ENCODE data around the gene C4BPA. TPM values are rescaled to one million over a fixed set of nuclear protein-coding genes. Genes with fewer than 3 reads are reported as not detected.

The C4BPA gene
- total RNA-seq, 1 experiment from 2014 or later = not detected

- Histone ChIP-seq H2BK15ac (ENCODE audit: low read depth, low read length) (no peak overlapping the region), H3K4me2 (ENCODE audit: insufficient read depth, insufficient read length, low read length) (no peak overlapping the region), H2BK20ac (ENCODE audit: low read depth, low read length, poor library complexity, severe bottlenecking) (no peak overlapping the region), H3K79me1 (ENCODE audit: insufficient read depth, low read depth, low read length, poor library complexity, severe bottlenecking) (no peaks in the 10 kb centered on the region), H3K56ac (ENCODE audit: insufficient read length, low read depth, low read length) (no peak overlapping the region), H2BK120ac (ENCODE audit: low read depth, low read length, poor library complexity, severe bottlenecking) (no peak overlapping the region), H2BK12ac (ENCODE audit: insufficient read length, low read depth, low read length) (no peak overlapping the region), H3K27me3 (ENCODE audit: insufficient read depth, low read length) (no peaks in the 10 kb centered on the region), H3K4ac (ENCODE audit: low read depth, low read length) (no peak overlapping the region), H3K9me3 (ENCODE audit: control insufficient read depth, low read depth, low read length) (peaks cover 14% of the 10 kb centered on the region), H3K18ac (ENCODE audit: insufficient read length, low read depth, low read length) (no peak overlapping the region), H4K8ac (replicated peaks; ENCODE audit: insufficient read length, low read depth, low read length) (no peak overlapping the region), H3K23me2 (ENCODE audit: insufficient read length, low read depth, low read length, poor library complexity, severe bottlenecking) (no peaks in the 10 kb centered on the region), H3K23ac (ENCODE audit: insufficient read length, low read depth, low read length) (no peak overlapping the region), H3K27ac (ENCODE audit: insufficient read length, low read depth, low read length) (no peak overlapping the region), H2AK5ac (ENCODE audit: insufficient read length, low read length) (no peak overlapping the region), H4K20me1 (ENCODE audit: control insufficient read depth, insufficient read depth, insufficient read length) (no peaks in the 10 kb centered on the region), H2BK5ac (ENCODE audit: insufficient read length, low read length) (no peak overlapping the region), H3T11ph (ENCODE audit: low read length) (no peak overlapping the region), H3K14ac (ENCODE audit: insufficient read depth, low read length) (no peak overlapping the region), H3K9ac (ENCODE audit: extremely low read depth, insufficient read length, low read length) (no peak overlapping the region), H2AFZ (ENCODE audit: low read length) (no peak overlapping the region), H3K79me2 (ENCODE audit: insufficient read depth, low read length) (no peaks in the 10 kb centered on the region), H3K4me1 (ENCODE audit: insufficient read depth, low read length) (no peaks in the 10 kb centered on the region), H4K5ac (ENCODE audit: insufficient read length, low read depth, low read length) (no peak overlapping the region), H4K91ac (ENCODE audit: insufficient read length, low read depth, low read length) (no peak overlapping the region)
- H3K36me3 Mint-ChIP-seq (ENCODE audit: insufficient read depth in 1 of 3, low read depth in 3 of 3) = peaks cover 0 to 9% (median 0%) of the 10 kb centered on the region in 3 experiments; a peak in 4 of 7 replicates
- H3K27me3 Mint-ChIP-seq (ENCODE audit: low read depth) = no peaks in the 10 kb centered on the region
- no CpG with 5 or more reads among the region's 2 CpGs for WGBS (ENCODE audit: extremely low coverage, insufficient read length, low lambda C conversion rate)
- DNase-seq = no peak
- H3K9me3 Mint-ChIP-seq = peaks cover 15 to 17% of the 10 kb centered on the region in 2 experiments
- TF ChIP-seq, protein P1, sequence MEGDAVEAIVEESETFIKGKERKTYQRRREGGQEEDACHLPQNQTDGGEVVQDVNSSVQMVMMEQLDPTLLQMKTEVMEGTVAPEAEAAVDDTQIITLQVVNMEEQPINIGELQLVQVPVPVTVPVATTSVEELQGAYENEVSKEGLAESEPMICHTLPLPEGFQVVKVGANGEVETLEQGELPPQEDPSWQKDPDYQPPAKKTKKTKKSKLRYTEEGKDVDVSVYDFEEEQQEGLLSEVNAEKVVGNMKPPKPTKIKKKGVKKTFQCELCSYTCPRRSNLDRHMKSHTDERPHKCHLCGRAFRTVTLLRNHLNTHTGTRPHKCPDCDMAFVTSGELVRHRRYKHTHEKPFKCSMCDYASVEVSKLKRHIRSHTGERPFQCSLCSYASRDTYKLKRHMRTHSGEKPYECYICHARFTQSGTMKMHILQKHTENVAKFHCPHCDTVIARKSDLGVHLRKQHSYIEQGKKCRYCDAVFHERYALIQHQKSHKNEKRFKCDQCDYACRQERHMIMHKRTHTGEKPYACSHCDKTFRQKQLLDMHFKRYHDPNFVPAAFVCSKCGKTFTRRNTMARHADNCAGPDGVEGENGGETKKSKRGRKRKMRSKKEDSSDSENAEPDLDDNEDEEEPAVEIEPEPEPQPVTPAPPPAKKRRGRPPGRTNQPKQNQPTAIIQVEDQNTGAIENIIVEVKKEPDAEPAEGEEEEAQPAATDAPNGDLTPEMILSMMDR (conservative IDR thresholded peaks at IDR 0.05) = no peak
- H3K27ac Mint-ChIP-seq = no peak overlapping the region
- no peaks in the 10 kb centered on the region for H3K4me1 Mint-ChIP-seq
- H3K4me3 Mint-ChIP-seq = no peak overlapping the region
Measured at GRCh38 chr1:207093944-207094343, 10.1 kb upstream of the C4BPA start.

Measured in H9 (cell line).